Islet of Langerhans (tissue), 1 donor: ENCODE measurements around the gene SLC6A6.

Source experiments
- FAIRE-seq: peaks from one replicate; lab custom pipeline; 2011; peaks lifted over from hg19 to GRCh38; lab: Jason Lieb, UNC

SLC6A6 gene

GRCh38 chr3:14523792-14524191, 121.4 kb downstream of the SLC6A6 start:
- FAIRE-seq: no peak

GRCh38 chr3:14524311-14524711, 121.9 kb downstream of the SLC6A6 start:
- no peak for FAIRE-seq

GRCh38 chr3:14524920-14525660, 122.7 kb downstream of the SLC6A6 start:
- FAIRE-seq: no peak

GRCh38 chr3:14525685-14526631, 123.6 kb downstream of the SLC6A6 start:
- FAIRE-seq: no peak

GRCh38 chr3:14528081-14528480, 125.7 kb downstream of the SLC6A6 start:
- FAIRE-seq: no peak

- no peak for FAIRE-seq
Observed at GRCh38 chr3:14531856-14532395, 129.5 kb downstream of the SLC6A6 start.

- FAIRE-seq: no peak
Observed at GRCh38 chr3:14532691-14533456, 130.5 kb downstream of the SLC6A6 start.

GRCh38 chr3:14533457-14533958, 131.1 kb downstream of the SLC6A6 start:
- FAIRE-seq: no peak

- FAIRE-seq: no peak
Observed at GRCh38 chr3:14534516-14535191, 132.2 kb downstream of the SLC6A6 start.

- FAIRE-seq: no peak
Observed at GRCh38 chr3:14535616-14536015, 133.2 kb downstream of the SLC6A6 start.

- FAIRE-seq: no peak
Observed at GRCh38 chr3:14536055-14536815, 133.8 kb downstream of the SLC6A6 start.

GRCh38 chr3:14536837-14537589, 134.6 kb downstream of the SLC6A6 start:
- FAIRE-seq: no peak

- FAIRE-seq: no peak
Observed at GRCh38 chr3:14537590-14538450, 135.4 kb downstream of the SLC6A6 start.

GRCh38 chr3:14538451-14539088, 136.2 kb downstream of the SLC6A6 start:
- FAIRE-seq: no peak
